Lung (tissue), 12 donors: ENCODE data around the gene PPP4C. TPM values are rescaled to one million over a fixed set of nuclear protein-coding genes. Genes with fewer than 3 reads are reported as not detected.

ENCODE experiments used
- ATAC-seq: fragments of 200-7000 bp; cut with Tn5 transposase; one replicate; pipeline ENCODE4 v1.9.1; 2020; ENCODE audit warnings: moderate number of reproducible peaks; ENCODE audit not compliant: insufficient read depth, low FRiP score
- DNase-seq, 3 donors: peaks; one replicate each; pipeline ENCODE4 v3.0.0-alpha.2; 2013 to 2017
- H3K27ac ChIP-seq, 2 donors: one replicate each; pipeline ENCODE4 v1.5.1; 2013; ENCODE audit warnings: mild to moderate bottlenecking in 2 of 2, moderate library complexity in 2 of 2, control low read depth in 1 of 2, inconsistent platforms in 1 of 2, low read depth in 1 of 2, low read length in 1 of 2
- H3K27me3 ChIP-seq, 3 donors: one replicate each; pipeline ENCODE4 v1.5.1; 2013; ENCODE audit warnings: low read length in 2 of 3; ENCODE audit not compliant: control insufficient read depth in 3 of 3, insufficient read depth in 3 of 3
- H3K36me3 ChIP-seq, 4 donors: one replicate each; pipeline ENCODE4 v1.5.1; 2013; ENCODE audit warnings: low read length in 4 of 4, mild to moderate bottlenecking in 1 of 4, moderate library complexity in 1 of 4; ENCODE audit not compliant: control insufficient read depth in 4 of 4, insufficient read depth in 4 of 4
- H3K4me1 ChIP-seq, 5 donors: one replicate each; pipeline ENCODE4 v1.5.1; 2013; ENCODE audit warnings: low read length in 5 of 5, mild to moderate bottlenecking in 2 of 5, moderate library complexity in 1 of 5; ENCODE audit not compliant: control insufficient read depth in 5 of 5, insufficient read depth in 5 of 5
- H3K4me3 ChIP-seq: one replicate; pipeline ENCODE4 v1.5.1; 2013; ENCODE audit warnings: mild to moderate bottlenecking, control low read depth, moderate library complexity
- H3K9ac ChIP-seq, 2 donors: one replicate each; pipeline ENCODE4 v1.5.1; 2013; ENCODE audit warnings: low read length in 2 of 2, control low read depth in 1 of 2; ENCODE audit not compliant: insufficient read depth in 1 of 2
- H3K9me3 ChIP-seq, 4 donors: one replicate each; pipeline ENCODE4 v1.5.1; 2013; ENCODE audit warnings: low read length in 3 of 4, mild to moderate bottlenecking in 1 of 4, moderate library complexity in 1 of 4; ENCODE audit not compliant: control insufficient read depth in 4 of 4, insufficient read depth in 3 of 4
- WGBS, 2 donors: extraction: QIAGEN DNeasy Blood & Tissue Kit; methylation state at CpG; one replicate each; pipeline ENCODE4 v1.1.7; 2013; 5-methylcytosine and 5-hydroxymethylcytosine counted together
- polyA plus RNA-seq, 2 donors: library from polyadenylated mRNA; stranded (reverse); fragments of 200-250 nt; gene quantifications; one replicate each; pipeline ENCODE4 v1.2.1, GENCODE V29; 2013
- total RNA-seq, 2 donors: library from RNA; depleted of rRNA in 1 of 2; stranded (reverse); fragments of >200 nt in 1 of 2; gene quantifications; one replicate each; pipeline ENCODE4 v1.2.1, GENCODE V29; 2014 to 2021
- TF ChIP-seq, protein P1 (sequence below): IDR thresholded peaks from 2 replicates; pipeline ENCODE4 v1.5.1; 2012; ENCODE audit warnings: mild to moderate bottlenecking; ENCODE audit errors: control extremely low read depth, extremely low read depth
- donor health status: control.
- donor health status: control.
- donor health status: Bipolar disorder and iron deficiency.
- donor health status: healthy.
- donor health status: DM: yes; HTN: yes; CAD: no.

The PPP4C gene
- total and polyA plus RNA-seq, 4 donors = 51.7 to 143 (median 102) TPM

- no peaks in the 10 kb centered on the region for H3K36me3 ChIP-seq
- ATAC-seq (peak; percentile 27), DNase-seq (peak in 2 of 3 donors; percentile 45 to 50)
- no peak overlapping the region for H3K4me3 ChIP-seq
- H3K9me3 ChIP-seq = no peaks in the 10 kb centered on the region
- WGBS, 2 donors = 58 to 79% methylated on average over 4 of the region's 4 CpGs
- no peak overlapping the region for H3K27ac ChIP-seq
- TF ChIP-seq, protein P1, sequence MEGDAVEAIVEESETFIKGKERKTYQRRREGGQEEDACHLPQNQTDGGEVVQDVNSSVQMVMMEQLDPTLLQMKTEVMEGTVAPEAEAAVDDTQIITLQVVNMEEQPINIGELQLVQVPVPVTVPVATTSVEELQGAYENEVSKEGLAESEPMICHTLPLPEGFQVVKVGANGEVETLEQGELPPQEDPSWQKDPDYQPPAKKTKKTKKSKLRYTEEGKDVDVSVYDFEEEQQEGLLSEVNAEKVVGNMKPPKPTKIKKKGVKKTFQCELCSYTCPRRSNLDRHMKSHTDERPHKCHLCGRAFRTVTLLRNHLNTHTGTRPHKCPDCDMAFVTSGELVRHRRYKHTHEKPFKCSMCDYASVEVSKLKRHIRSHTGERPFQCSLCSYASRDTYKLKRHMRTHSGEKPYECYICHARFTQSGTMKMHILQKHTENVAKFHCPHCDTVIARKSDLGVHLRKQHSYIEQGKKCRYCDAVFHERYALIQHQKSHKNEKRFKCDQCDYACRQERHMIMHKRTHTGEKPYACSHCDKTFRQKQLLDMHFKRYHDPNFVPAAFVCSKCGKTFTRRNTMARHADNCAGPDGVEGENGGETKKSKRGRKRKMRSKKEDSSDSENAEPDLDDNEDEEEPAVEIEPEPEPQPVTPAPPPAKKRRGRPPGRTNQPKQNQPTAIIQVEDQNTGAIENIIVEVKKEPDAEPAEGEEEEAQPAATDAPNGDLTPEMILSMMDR = no peak
- no peaks in the 10 kb centered on the region for H3K27me3 ChIP-seq
- peaks cover 0 to 3% (median 0%) of the 10 kb centered on the region in 5 donors for H3K4me1 ChIP-seq
- no peak overlapping the region for H3K9ac ChIP-seq
Measured at GRCh38 chr16:30131869-30132475, 56.2 kb downstream of the PPP4C start.

DNA sequence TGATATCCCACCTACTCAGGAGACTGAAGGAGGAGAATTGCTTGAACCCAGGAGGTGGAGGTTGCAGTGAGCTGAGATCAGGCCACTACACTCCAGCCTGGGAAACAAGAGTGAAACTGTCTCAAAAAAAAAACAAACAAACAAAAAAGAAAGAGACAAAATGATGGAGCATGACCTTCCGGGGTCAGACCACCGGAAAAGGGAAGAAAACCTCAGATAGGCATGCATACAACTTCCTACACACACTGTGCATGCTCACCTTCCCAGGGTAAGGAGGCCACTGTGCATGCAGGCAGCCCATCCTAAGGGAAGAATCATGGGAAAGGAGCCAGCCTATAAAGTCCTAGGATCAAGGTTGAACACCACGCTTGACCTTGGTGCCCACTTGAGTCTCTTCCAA, 56.8 kb downstream of the PPP4C start:
- no peaks in the 10 kb centered on the region for H3K9me3 ChIP-seq
- peaks cover 0 to 3% (median 0%) of the 10 kb centered on the region in 5 donors for H3K4me1 ChIP-seq
- no peaks in the 10 kb centered on the region for H3K27me3 ChIP-seq
- H3K4me3 ChIP-seq = no peak overlapping the region
- no peak overlapping the region for H3K27ac ChIP-seq
- TF ChIP-seq, protein P1 = no peak
- DNase-seq (no peak), ATAC-seq (no peak)
- H3K36me3 ChIP-seq = no peaks in the 10 kb centered on the region
- 63 to 73% methylated on average over 3 of the region's 3 CpGs for WGBS, 2 donors
- H3K9ac ChIP-seq = no peak overlapping the region

Other genes starting within 250 kb of the PPP4C start
- 10 to 100 TPM; 66.9 to 71.7 TPM for gene CDIPT, start 212.8 kb upstream of the PPP4C start, total RNA-seq
- gene CDIPT, start 212.8 kb upstream of the PPP4C start, polyA plus RNA-seq = 100 to 1,000 TPM in 1 of 2 donors, 10 to 100 TPM in 1; 75.0 to 105 TPM
- 10 to 100 TPM in 1 of 2 donors, 1 to 10 TPM in 1; 6.4 to 19.2 TPM for gene SEZ6L2, start 176.4 kb upstream of the PPP4C start, total RNA-seq
- gene SEZ6L2, start 176.4 kb upstream of the PPP4C start, polyA plus RNA-seq = 1 to 10 TPM; 4.6 to 5.8 TPM
- gene ASPHD1, start 175.5 kb upstream of the PPP4C start, total RNA-seq = 1 to 10 TPM in 1 of 2 donors, under 1 TPM in 1; 0.34 to 4.3 TPM
- gene ASPHD1, start 175.5 kb upstream of the PPP4C start, polyA plus RNA-seq = 1 to 10 TPM; 3.2 to 4.1 TPM
- 10 to 100 TPM; 18.0 to 26.2 TPM for gene KCTD13, start 149.8 kb upstream of the PPP4C start, total RNA-seq
- gene KCTD13, start 149.8 kb upstream of the PPP4C start, polyA plus RNA-seq = 10 to 100 TPM; 15.0 to 15.1 TPM
- gene TMEM219, start 113.9 kb upstream of the PPP4C start, total RNA-seq = 100 to 1,000 TPM in 1 of 2 donors, 10 to 100 TPM in 1; 56.4 to 141 TPM
- gene TMEM219, start 113.9 kb upstream of the PPP4C start, polyA plus RNA-seq = 100 to 1,000 TPM; 127 to 210 TPM
- 10 to 100 TPM; 55.3 to 71.8 TPM for gene TAOK2, start 102.1 kb upstream of the PPP4C start, total RNA-seq
- 10 to 100 TPM; 33.8 to 55.5 TPM for gene TAOK2, start 102.1 kb upstream of the PPP4C start, polyA plus RNA-seq
- gene HIRIP3, start 80.4 kb upstream of the PPP4C start, total RNA-seq = 10 to 100 TPM; 16.9 to 22.7 TPM
- gene HIRIP3, start 80.4 kb upstream of the PPP4C start, polyA plus RNA-seq = 10 to 100 TPM; 13.1 to 18.4 TPM
- 10 to 100 TPM; 37.5 to 68.5 TPM for gene INO80E, start 79.8 kb upstream of the PPP4C start, total RNA-seq
- 100 to 1,000 TPM in 1 of 2 donors, 10 to 100 TPM in 1; 51.8 to 105 TPM for gene INO80E, start 79.8 kb upstream of the PPP4C start, polyA plus RNA-seq
- 1 to 10 TPM; 2.4 to 8.7 TPM for gene DOC2A, start 65.0 kb upstream of the PPP4C start, total RNA-seq
- gene DOC2A, start 65.0 kb upstream of the PPP4C start, polyA plus RNA-seq = 1 to 10 TPM; 1.4 to 2.9 TPM
- not detected for gene C16orf92, start 52.8 kb upstream of the PPP4C start, total RNA-seq
- not detected for gene C16orf92, start 52.8 kb upstream of the PPP4C start, polyA plus RNA-seq
- under 1 TPM in 1 of 2 donors, not detected in 1; 0.43 TPM for gene TLCD3B, start 44.7 kb upstream of the PPP4C start, total RNA-seq
- gene TLCD3B, start 44.7 kb upstream of the PPP4C start, polyA plus RNA-seq = under 1 TPM in 1 of 2 donors, not detected in 1; 0.03 TPM
- 1,000 to 10,000 TPM in 1 of 2 donors, 100 to 1,000 TPM in 1; 265 to 1,167 TPM for gene ALDOA, start 10.2 kb upstream of the PPP4C start, total RNA-seq
- 1,000 to 10,000 TPM in 1 of 2 donors, 100 to 1,000 TPM in 1; 756 to 1,371 TPM for gene ALDOA, start 10.2 kb upstream of the PPP4C start, polyA plus RNA-seq
- 1 to 10 TPM in 1 of 2 donors, under 1 TPM in 1; 0.60 to 1.7 TPM for gene TBX6, start 15.9 kb downstream of the PPP4C start, total RNA-seq
- 1 to 10 TPM; 1.1 to 1.6 TPM for gene TBX6, start 15.9 kb downstream of the PPP4C start, polyA plus RNA-seq
- gene YPEL3, start 20.2 kb downstream of the PPP4C start, total RNA-seq = 10 to 100 TPM; 56.2 to 69.0 TPM
- gene YPEL3, start 20.2 kb downstream of the PPP4C start, polyA plus RNA-seq = 100 to 1,000 TPM; 118 to 208 TPM
- 1 to 10 TPM; 5.1 to 5.8 TPM for gene GDPD3, start 37.5 kb downstream of the PPP4C start, total RNA-seq
- 1 to 10 TPM; 4.1 to 6.0 TPM for gene GDPD3, start 37.5 kb downstream of the PPP4C start, polyA plus RNA-seq
- gene MAPK3, start 47.2 kb downstream of the PPP4C start, total RNA-seq = 10 to 100 TPM; 50.3 to 96.7 TPM
- gene MAPK3, start 47.2 kb downstream of the PPP4C start, polyA plus RNA-seq = 10 to 100 TPM; 65.7 to 83.8 TPM
- 100 to 1,000 TPM in 1 of 2 donors, 10 to 100 TPM in 1; 47.7 to 143 TPM for gene CORO1A, start 107.6 kb downstream of the PPP4C start, total RNA-seq
- gene CORO1A, start 107.6 kb downstream of the PPP4C start, polyA plus RNA-seq = 100 to 1,000 TPM in 1 of 2 donors, 10 to 100 TPM in 1; 41.8 to 419 TPM
- gene BOLA2B, start 117.7 kb downstream of the PPP4C start, total RNA-seq = 100 to 1,000 TPM in 1 of 2 donors, 1 to 10 TPM in 1; 9.8 to 111 TPM
- gene BOLA2B, start 117.7 kb downstream of the PPP4C start, polyA plus RNA-seq = 100 to 1,000 TPM; 253 to 320 TPM
- 10 to 100 TPM; 24.0 to 96.0 TPM for gene SLX1A, start 117.9 kb downstream of the PPP4C start, total RNA-seq
- 10 to 100 TPM; 63.4 to 86.8 TPM for gene SLX1A, start 117.9 kb downstream of the PPP4C start, polyA plus RNA-seq
- gene SULT1A3, start 123.3 kb downstream of the PPP4C start, total RNA-seq = 10 to 100 TPM; 16.3 to 22.4 TPM
- 10 to 100 TPM in 1 of 2 donors, 1 to 10 TPM in 1; 8.3 to 32.8 TPM for gene SULT1A3, start 123.3 kb downstream of the PPP4C start, polyA plus RNA-seq
- gene NPIPB13, start 172.5 kb downstream of the PPP4C start, total RNA-seq = 10 to 100 TPM in 1 of 2 donors, 1 to 10 TPM in 1; 8.4 to 22.9 TPM
- gene NPIPB13, start 172.5 kb downstream of the PPP4C start, polyA plus RNA-seq = 1 to 10 TPM; 3.5 to 4.7 TPM